Measurements from ENCODE around the gene OR2M2.

OR2M2 gene

GRCh38 chr1:248174521-248174920, at the start of gene OR2M2:
Gene OR2M2, plus strand, starts transcription at chr1:248174821. Its CDS starts 5,165 bp downstream, at chr1:248179986.
- DNase-seq: no peak

GRCh38 chr1:248127653-248128052, 47.0 kb upstream of the OR2M2 start:
- DNase-seq: no peak

- DNase-seq: no peak
Observed at GRCh38 chr1:248136811-248137210, 37.8 kb upstream of the OR2M2 start.

- DNase-seq: no peak
Observed at GRCh38 chr1:248140846-248141245, 33.8 kb upstream of the OR2M2 start.

GRCh38 chr1:248143311-248143710, 31.3 kb upstream of the OR2M2 start:
- no peak for DNase-seq

GRCh38 chr1:248144513-248145198, 30.0 kb upstream of the OR2M2 start, which contains the start of gene OR2M5:
Gene OR2M5, plus strand, starts transcription at chr1:248145148. Its CDS starts 0 bp downstream, at chr1:248145148.
- DNase-seq: no peak

GRCh38 chr1:248152056-248152827, 22.4 kb upstream of the OR2M2 start:
- no peak for DNase-seq

- DNase-seq: no peak
Observed at GRCh38 chr1:248155927-248156326, 18.7 kb upstream of the OR2M2 start.

GRCh38 chr1:248158758-248159157, 15.9 kb upstream of the OR2M2 start:
- DNase-seq: no peak

GRCh38 chr1:248164031-248164430, 10.6 kb upstream of the OR2M2 start:
- no peak for DNase-seq

GRCh38 chr1:248165186-248165585, 9.4 kb upstream of the OR2M2 start:
- no peak for DNase-seq

- no peak for DNase-seq
Observed at GRCh38 chr1:248183996-248184395, 9.4 kb downstream of the OR2M2 start.

GRCh38 chr1:248187363-248187762, 12.7 kb downstream of the OR2M2 start:
- no peak for DNase-seq

- no peak for DNase-seq
Observed at GRCh38 chr1:248189026-248189425, 14.4 kb downstream of the OR2M2 start.

GRCh38 chr1:248194117-248194516, 19.5 kb downstream of the OR2M2 start:
- DNase-seq: no peak

- DNase-seq: no peak
Observed at GRCh38 chr1:248196965-248197364, 22.3 kb downstream of the OR2M2 start, which contains the start of gene OR2M3. Gene OR2M3, plus strand, starts transcription at chr1:248197265. Its CDS starts 5,803 bp downstream, at chr1:248203068.

GRCh38 chr1:248215880-248216279, 41.3 kb downstream of the OR2M2 start:
- DNase-seq: no peak

- DNase-seq: no peak
Observed at GRCh38 chr1:248225537-248225936, 50.9 kb downstream of the OR2M2 start.

- no peak for DNase-seq
Observed at GRCh38 chr1:248229360-248229908, 54.8 kb downstream of the OR2M2 start.

All from stimulated activated CD4-positive, alpha-beta T cell treated with anti-CD3 and anti-CD28 coated beads, Interleukin-4, amount 100 ng/mL, for 24 hours (primary cell).